Ovary (tissue), 3 donors: ENCODE measurements around the gene FAM3C.

Experiments used
- EP300 ChIP-seq: sonication (generic); formaldehyde crosslinking; IDR thresholded peaks from one replicate; pipeline ENCODE4 v1.6.1; 2017; ENCODE audit warnings: antibody characterized with exemption
- POLR2A ChIP-seq: fragments of 450-650 bp; IDR thresholded peaks from one replicate; pipeline ENCODE4 v1.6.1; 2017; ENCODE audit warnings: antibody characterized with exemption, mild to moderate bottlenecking, moderate library complexity
- TF ChIP-seq, protein P1 (sequence below), 3 donors: fragments of 450-650 bp in 2 of 3; fragments of 200-600 bp in 1 of 3; IDR thresholded peaks; one replicate each; pipeline versions ENCODE4 v1.5.1 to v1.8.0; 2016 to 2022; ENCODE audit warnings: antibody characterized with exemption in 3 of 3, mild to moderate bottlenecking in 1 of 3
- donor health status: DM: no; HTN: no; CAD: no.

DNA sequence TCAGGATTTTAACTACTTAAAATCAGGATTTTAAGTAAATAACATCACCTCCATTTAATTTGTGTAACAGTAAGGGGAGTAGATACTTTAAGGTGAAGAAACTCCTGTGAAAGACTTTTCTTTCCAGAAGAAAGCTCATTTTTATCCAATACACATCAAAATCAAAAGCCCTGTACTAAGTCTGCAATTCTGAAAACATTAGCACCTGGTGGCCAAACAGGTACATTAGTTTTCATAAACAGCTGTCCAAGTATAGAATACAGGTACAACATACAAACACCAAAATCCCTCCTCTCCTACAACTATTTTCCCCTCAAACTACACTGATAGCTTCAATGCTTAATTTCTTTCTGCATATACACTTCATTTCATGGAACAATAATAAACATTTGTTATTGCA is 22.9 kb downstream of the FAM3C start:
- no peak for TF ChIP-seq POLR2A
- TF ChIP-seq, protein P1, sequence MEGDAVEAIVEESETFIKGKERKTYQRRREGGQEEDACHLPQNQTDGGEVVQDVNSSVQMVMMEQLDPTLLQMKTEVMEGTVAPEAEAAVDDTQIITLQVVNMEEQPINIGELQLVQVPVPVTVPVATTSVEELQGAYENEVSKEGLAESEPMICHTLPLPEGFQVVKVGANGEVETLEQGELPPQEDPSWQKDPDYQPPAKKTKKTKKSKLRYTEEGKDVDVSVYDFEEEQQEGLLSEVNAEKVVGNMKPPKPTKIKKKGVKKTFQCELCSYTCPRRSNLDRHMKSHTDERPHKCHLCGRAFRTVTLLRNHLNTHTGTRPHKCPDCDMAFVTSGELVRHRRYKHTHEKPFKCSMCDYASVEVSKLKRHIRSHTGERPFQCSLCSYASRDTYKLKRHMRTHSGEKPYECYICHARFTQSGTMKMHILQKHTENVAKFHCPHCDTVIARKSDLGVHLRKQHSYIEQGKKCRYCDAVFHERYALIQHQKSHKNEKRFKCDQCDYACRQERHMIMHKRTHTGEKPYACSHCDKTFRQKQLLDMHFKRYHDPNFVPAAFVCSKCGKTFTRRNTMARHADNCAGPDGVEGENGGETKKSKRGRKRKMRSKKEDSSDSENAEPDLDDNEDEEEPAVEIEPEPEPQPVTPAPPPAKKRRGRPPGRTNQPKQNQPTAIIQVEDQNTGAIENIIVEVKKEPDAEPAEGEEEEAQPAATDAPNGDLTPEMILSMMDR (IDR thresholded peaks at IDR 0.05), result no peak
- TF ChIP-seq EP300, result no peak
